Activated B cell treated with CpG ODN at 0.5 μM for 24 hours (primary cell): ENCODE measurements around the gene PLCB1. TPM values are rescaled to one million over a fixed set of nuclear protein-coding genes. Genes with fewer than 3 reads are reported as not detected.

Experiments used
- ATAC-seq: fragments of 200-7000 bp; cut with Tn5 transposase; one replicate; pipeline ENCODE4 v1.10.0; 2021; ENCODE audit warnings: low read depth, mild to moderate bottlenecking, moderate library complexity
- CTCF ChIA-PET: fragments of 350-600 bp; sonication (Branson Sonifier 250); formaldehyde crosslinking; loops from one replicate; lab custom pipeline; 2021; ENCODE audit warnings: antibody characterized with exemption; lab: Charles Lee
- POLR2A ChIA-PET: fragments of 350-600 bp; sonication (Branson Sonifier 250); formaldehyde crosslinking; loops from one replicate; lab custom pipeline; 2021; ENCODE audit warnings: antibody characterized with exemption; lab: Charles Lee
- DNase-seq: peaks from one replicate; pipeline ENCODE4 v3.0.0; 2022
- H3K27ac Mint-ChIP-seq: one replicate; pipeline ENCODE4 v1.8.0; 2020; ENCODE audit warnings: mixed read lengths
- H3K27me3 Mint-ChIP-seq: one replicate; pipeline ENCODE4 v1.8.0; 2021; ENCODE audit warnings: mixed read lengths
- H3K36me3 Mint-ChIP-seq: one replicate; pipeline ENCODE4 v1.8.0; 2021; ENCODE audit warnings: low read depth, mixed read lengths
- H3K4me1 Mint-ChIP-seq: one replicate; pipeline ENCODE4 v1.8.0; 2021; ENCODE audit warnings: mixed read lengths
- H3K4me3 Mint-ChIP-seq: one replicate; pipeline ENCODE4 v1.8.0; 2020; ENCODE audit warnings: mild to moderate bottlenecking, mixed read lengths
- H3K9me3 Mint-ChIP-seq: one replicate; pipeline ENCODE4 v1.8.0; 2020; ENCODE audit warnings: mixed read lengths
- intact Hi-C: fragments of 100-400 bp; cut with micrococcal nuclease; formaldehyde crosslinking; loops from one replicate; pipeline ENCODE4 v1.15.1; 2024
- total RNA-seq: library from RNA; stranded (reverse); gene quantifications from 2 replicates; pipeline ENCODE4 v1.2.3, GENCODE V29; 2022
- TF ChIP-seq, protein P1 (sequence below): fragments of 200-600 bp; IDR thresholded peaks from one replicate; pipeline ENCODE4 v1.8.0; 2022; ENCODE audit warnings: antibody characterized with exemption, mild to moderate bottlenecking

Gene PLCB1
- total RNA-seq, 1 donor from 2014 or later, result 0.86 TPM

DNA sequence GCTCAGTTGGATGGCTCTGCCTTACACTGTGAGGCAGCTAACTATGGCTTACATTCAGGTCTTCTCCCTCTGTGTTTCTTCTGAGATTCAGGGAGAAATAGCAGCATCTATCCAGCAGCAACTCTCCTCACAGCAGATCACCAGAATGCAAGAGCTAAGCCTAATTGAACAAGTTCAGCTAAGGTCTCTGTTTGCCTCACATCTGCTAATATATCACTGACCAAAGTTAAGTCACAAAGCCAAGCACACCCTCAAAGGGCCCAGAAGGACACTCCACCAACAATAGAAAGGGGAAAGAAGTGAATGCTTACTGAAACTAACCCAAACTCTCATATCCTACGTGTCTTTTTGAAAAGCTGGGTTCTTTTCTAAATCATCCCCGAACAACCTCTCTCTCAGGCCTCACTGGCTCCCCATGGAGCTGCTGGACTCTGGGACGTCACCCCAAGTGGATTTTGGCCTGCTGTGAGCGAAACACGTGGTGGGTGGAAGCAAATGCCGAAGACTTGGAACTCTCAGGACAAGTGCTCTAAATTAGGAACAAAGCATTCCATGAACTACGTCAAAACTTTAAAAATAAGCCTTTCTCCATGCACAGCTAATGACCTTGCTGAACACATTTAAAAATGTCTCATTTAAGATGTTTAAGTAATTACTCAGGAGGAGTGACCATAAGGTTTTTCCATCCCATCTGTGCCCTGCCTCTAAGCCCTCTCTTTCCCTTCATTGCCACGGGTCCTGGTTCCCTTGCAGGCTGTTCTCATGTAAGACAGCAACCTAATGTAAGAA is 769.4 kb downstream of the PLCB1 start:
- ATAC-seq, result no peak
- ChIA-PET CTCF (no interaction called here), POLR2A (no interaction called here)
- intact Hi-C loops, result no loop called here
- Mint-ChIP-seq H3K4me1 (no peaks in the 10 kb centered on the region), H3K9me3 (no peaks in the 10 kb centered on the region), H3K27me3 (no peaks in the 10 kb centered on the region), H3K36me3 (no peaks in the 10 kb centered on the region), H3K27ac (no peak overlapping the region), H3K4me3 (no peak overlapping the region)
- TF ChIP-seq, protein P1, sequence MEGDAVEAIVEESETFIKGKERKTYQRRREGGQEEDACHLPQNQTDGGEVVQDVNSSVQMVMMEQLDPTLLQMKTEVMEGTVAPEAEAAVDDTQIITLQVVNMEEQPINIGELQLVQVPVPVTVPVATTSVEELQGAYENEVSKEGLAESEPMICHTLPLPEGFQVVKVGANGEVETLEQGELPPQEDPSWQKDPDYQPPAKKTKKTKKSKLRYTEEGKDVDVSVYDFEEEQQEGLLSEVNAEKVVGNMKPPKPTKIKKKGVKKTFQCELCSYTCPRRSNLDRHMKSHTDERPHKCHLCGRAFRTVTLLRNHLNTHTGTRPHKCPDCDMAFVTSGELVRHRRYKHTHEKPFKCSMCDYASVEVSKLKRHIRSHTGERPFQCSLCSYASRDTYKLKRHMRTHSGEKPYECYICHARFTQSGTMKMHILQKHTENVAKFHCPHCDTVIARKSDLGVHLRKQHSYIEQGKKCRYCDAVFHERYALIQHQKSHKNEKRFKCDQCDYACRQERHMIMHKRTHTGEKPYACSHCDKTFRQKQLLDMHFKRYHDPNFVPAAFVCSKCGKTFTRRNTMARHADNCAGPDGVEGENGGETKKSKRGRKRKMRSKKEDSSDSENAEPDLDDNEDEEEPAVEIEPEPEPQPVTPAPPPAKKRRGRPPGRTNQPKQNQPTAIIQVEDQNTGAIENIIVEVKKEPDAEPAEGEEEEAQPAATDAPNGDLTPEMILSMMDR, result no peak
- DNase-seq, result no peak

DNA sequence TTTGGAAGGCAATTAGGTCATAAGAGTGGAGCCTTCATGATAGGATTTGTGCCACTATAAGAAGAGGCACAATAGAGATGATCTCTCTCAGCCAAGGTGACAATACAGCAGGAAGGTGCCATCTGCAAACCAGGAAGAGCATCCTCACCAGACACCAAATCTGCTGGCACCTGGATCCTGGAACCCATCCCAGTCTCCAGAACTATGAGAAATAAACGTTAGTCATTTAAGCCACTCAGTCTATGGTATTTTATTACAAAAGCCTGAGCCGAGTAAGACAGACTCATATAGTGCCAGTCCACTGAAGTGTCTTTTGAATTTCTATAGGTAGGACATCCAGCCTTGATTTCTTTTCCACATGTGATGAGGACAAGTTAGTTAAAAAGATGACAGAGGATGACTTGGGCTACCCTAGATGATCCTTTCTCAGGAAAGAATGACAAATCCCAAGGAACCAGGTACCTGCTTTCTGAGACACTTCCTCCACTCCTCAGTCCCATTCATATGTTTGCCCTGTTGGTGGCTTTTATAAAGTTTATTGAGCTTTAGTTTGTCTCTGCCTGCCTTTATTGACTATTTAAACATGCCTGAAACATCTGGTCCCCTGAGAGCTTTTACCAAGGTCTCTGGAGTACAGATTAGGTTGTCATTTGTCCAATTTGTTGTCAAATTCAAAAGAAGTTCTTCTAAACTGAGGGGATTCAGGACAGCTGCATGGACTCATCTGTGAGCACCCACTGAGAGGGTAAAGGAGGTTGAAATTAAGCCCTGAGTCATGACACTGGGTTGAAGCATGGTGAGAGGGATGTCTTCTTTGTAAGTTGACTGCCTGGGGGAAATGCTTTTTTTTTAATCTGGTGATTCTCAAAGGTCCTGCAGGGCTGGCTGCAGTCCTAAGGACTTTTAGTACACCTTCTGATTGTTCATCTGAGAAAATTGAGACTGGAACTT is 771.9 kb downstream of the PLCB1 start:
- no peaks in the 10 kb centered on the region for H3K9me3 Mint-ChIP-seq
- TF ChIP-seq, protein P1, result no peak
- CTCF ChIA-PET, result no interaction called here
- H3K4me3 Mint-ChIP-seq, result no peak overlapping the region
- POLR2A ChIA-PET, result no interaction called here
- intact Hi-C loops, result no loop called here
- no peaks in the 10 kb centered on the region for H3K27me3 Mint-ChIP-seq
- ATAC-seq, result no peak
- H3K4me1 Mint-ChIP-seq, result no peaks in the 10 kb centered on the region
- DNase-seq, result no peak
- no peaks in the 10 kb centered on the region for H3K36me3 Mint-ChIP-seq
- H3K27ac Mint-ChIP-seq, result no peak overlapping the region

DNA sequence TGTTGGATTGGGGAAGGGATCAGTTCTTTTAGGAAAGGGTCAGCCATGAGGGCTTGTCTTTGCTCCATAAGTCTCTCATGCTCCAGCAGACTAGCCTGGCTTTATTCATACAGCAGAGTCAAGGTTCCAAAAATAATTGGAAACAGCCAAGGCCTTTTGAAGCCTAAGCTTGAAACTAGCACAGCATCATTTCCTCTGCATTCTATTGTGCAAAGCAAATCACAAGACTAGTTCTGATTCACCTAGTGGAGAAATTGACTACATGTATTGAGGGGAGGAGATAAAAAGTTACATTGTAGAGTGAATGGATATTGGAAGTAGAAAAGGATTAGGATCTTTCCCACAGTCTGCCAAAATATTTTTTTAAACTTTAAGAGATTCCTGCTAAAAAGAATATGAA is 777.5 kb downstream of the PLCB1 start:
- no peak for ATAC-seq
- no peak for DNase-seq
- Mint-ChIP-seq H3K27me3 (no peaks in the 10 kb centered on the region), H3K4me3 (no peak overlapping the region), H3K9me3 (peaks cover 2% of the 10 kb centered on the region), H3K4me1 (no peaks in the 10 kb centered on the region), H3K36me3 (no peaks in the 10 kb centered on the region), H3K27ac (no peak overlapping the region)
- TF ChIP-seq, protein P1, result no peak
- intact Hi-C loops, result no loop called here
- CTCF ChIA-PET, result no interaction called here
- POLR2A ChIA-PET, result no interaction called here

DNA sequence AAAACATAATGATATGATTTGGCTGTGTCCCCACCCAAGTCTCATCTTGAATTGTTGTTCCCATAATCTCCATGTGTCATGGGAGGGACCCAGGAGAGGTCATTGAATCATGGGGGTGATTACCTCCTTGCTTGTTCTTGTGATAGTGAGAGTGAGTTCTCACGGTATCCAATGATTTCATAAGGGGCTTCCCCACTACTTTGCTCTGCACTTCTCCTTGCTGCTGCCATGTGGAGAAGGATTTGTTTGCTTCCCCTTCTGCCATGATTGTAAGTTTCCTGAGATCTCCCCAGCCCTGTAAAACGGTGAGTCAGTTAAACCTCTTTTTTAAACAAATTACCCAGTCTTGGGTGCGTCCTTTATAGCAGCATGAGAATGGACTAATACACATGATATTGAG is 780.0 kb downstream of the PLCB1 start:
- POLR2A ChIA-PET, result no interaction called here
- CTCF ChIA-PET, result no interaction called here
- no peak for ATAC-seq
- peaks cover 2% of the 10 kb centered on the region for H3K9me3 Mint-ChIP-seq
- no peaks in the 10 kb centered on the region for H3K4me1 Mint-ChIP-seq
- TF ChIP-seq, protein P1, result no peak
- H3K4me3 Mint-ChIP-seq, result no peak overlapping the region
- no peaks in the 10 kb centered on the region for H3K27me3 Mint-ChIP-seq
- no peak for DNase-seq
- intact Hi-C loops, result no loop called here
- no peak overlapping the region for H3K27ac Mint-ChIP-seq
- H3K36me3 Mint-ChIP-seq, result no peaks in the 10 kb centered on the region

DNA sequence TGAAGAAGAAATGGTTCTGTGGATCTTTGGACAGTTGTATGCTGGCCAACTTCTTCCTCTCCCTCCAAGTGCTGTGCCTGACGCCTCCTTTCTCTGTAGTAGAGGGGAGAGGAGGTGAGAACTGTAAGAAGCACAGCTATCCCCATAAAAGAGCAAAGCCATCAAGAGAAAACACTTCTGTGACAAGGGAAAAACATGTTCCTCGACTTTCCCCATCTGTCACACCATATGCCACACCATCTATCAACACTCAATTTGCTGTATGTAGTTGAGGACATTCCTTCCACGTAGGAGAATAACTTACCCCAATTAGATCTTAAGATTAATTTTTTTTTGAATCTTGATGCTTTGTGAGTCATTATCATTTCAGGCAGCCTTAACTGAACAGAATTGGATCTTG is 780.7 kb downstream of the PLCB1 start:
- peaks cover 2% of the 10 kb centered on the region for H3K9me3 Mint-ChIP-seq
- no peaks in the 10 kb centered on the region for H3K36me3 Mint-ChIP-seq
- POLR2A ChIA-PET, result no interaction called here
- ATAC-seq, result no peak
- no peak overlapping the region for H3K4me3 Mint-ChIP-seq
- DNase-seq, result no peak
- TF ChIP-seq, protein P1, result no peak
- H3K4me1 Mint-ChIP-seq, result no peaks in the 10 kb centered on the region
- CTCF ChIA-PET, result no interaction called here
- no peaks in the 10 kb centered on the region for H3K27me3 Mint-ChIP-seq
- no peak overlapping the region for H3K27ac Mint-ChIP-seq
- intact Hi-C loops, result no loop called here
